ENCODE data around the gene IL21R. TPM values are rescaled to one million over a fixed set of nuclear protein-coding genes. Genes with fewer than 3 reads are reported as not detected.

Gene IL21R
- total and polyA plus RNA-seq, 2 experiments from 2014 or later, result not detected

GRCh38 chr16:27445502-27446175 is 43.7 kb downstream of the IL21R start:
- no peaks in the 10 kb centered on the region for H3K9me3 ChIP-seq (ENCODE audit: low read depth)
- no peaks in the 10 kb centered on the region for H3K4me1 ChIP-seq (ENCODE audit: low read depth)
- no peaks in the 10 kb centered on the region for H3K27me3 ChIP-seq
- no peak overlapping the region for H3K4me3 ChIP-seq
- TF ChIP-seq, protein P1, sequence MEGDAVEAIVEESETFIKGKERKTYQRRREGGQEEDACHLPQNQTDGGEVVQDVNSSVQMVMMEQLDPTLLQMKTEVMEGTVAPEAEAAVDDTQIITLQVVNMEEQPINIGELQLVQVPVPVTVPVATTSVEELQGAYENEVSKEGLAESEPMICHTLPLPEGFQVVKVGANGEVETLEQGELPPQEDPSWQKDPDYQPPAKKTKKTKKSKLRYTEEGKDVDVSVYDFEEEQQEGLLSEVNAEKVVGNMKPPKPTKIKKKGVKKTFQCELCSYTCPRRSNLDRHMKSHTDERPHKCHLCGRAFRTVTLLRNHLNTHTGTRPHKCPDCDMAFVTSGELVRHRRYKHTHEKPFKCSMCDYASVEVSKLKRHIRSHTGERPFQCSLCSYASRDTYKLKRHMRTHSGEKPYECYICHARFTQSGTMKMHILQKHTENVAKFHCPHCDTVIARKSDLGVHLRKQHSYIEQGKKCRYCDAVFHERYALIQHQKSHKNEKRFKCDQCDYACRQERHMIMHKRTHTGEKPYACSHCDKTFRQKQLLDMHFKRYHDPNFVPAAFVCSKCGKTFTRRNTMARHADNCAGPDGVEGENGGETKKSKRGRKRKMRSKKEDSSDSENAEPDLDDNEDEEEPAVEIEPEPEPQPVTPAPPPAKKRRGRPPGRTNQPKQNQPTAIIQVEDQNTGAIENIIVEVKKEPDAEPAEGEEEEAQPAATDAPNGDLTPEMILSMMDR (IDR thresholded peaks at IDR 0.05; ENCODE audit: low read depth, low read length), result no peak
- no peak overlapping the region for H3K27ac ChIP-seq
- no peaks in the 10 kb centered on the region for H3K36me3 ChIP-seq
- no peak for DNase-seq (ENCODE audit: low read depth in 1 of 2, low spot score in 1 of 2)

GRCh38 chr16:27446721-27447120 is 44.7 kb downstream of the IL21R start:
- Histone ChIP-seq H3K36me3 (no peaks in the 10 kb centered on the region), H3K4me1 (ENCODE audit: low read depth) (no peaks in the 10 kb centered on the region), H3K27me3 (no peaks in the 10 kb centered on the region), H3K9me3 (ENCODE audit: low read depth) (no peaks in the 10 kb centered on the region), H3K4me3 (no peak overlapping the region), H3K27ac (no peak overlapping the region)
- TF ChIP-seq, protein P1 (IDR thresholded peaks at IDR 0.05; ENCODE audit: low read depth, low read length), result no peak
- no peak for DNase-seq (ENCODE audit: low read depth in 1 of 2, low spot score in 1 of 2)

DNA sequence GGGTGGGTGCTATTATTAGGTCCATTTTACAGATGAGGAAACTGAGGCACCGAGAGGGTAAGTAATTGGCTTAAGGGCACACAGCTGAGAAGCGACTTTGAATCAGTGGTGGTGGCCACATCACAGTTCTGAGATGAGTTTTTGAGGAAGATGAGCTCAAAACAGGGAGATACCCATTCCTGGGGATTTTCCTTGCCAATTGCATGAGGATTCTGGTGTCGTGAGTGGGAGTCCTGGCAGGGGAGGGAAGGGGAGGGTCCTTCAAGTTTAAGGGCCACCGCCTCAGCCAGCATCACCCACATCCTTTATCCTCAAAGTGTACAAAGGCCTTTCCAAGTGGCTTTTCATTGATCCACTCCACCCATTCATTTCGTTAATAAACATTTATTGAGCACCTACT is 45.3 kb downstream of the IL21R start:
- no peaks in the 10 kb centered on the region for H3K27me3 ChIP-seq
- H3K4me3 ChIP-seq, result no peak overlapping the region
- H3K36me3 ChIP-seq, result no peaks in the 10 kb centered on the region
- no peaks in the 10 kb centered on the region for H3K9me3 ChIP-seq (ENCODE audit: low read depth)
- H3K4me1 ChIP-seq (ENCODE audit: low read depth), result no peaks in the 10 kb centered on the region
- TF ChIP-seq, protein P1 (IDR thresholded peaks at IDR 0.05; ENCODE audit: low read depth, low read length), result no peak
- no peak for DNase-seq (ENCODE audit: low read depth in 1 of 2, low spot score in 1 of 2)
- no peak overlapping the region for H3K27ac ChIP-seq

GRCh38 chr16:27448532-27449433 is 46.8 kb downstream of the IL21R start:
- Histone ChIP-seq H3K9me3 (ENCODE audit: low read depth) (no peaks in the 10 kb centered on the region), H3K27ac (no peak overlapping the region), H3K4me1 (ENCODE audit: low read depth) (no peaks in the 10 kb centered on the region), H3K36me3 (no peaks in the 10 kb centered on the region), H3K27me3 (no peaks in the 10 kb centered on the region), H3K4me3 (no peak overlapping the region)
- TF ChIP-seq, protein P1 (IDR thresholded peaks at IDR 0.05; ENCODE audit: low read depth, low read length), result no peak
- no peak for DNase-seq (ENCODE audit: low read depth in 1 of 2, low spot score in 1 of 2)

GRCh38 chr16:27449434-27450195 is 47.6 kb downstream of the IL21R start:
- H3K4me3 ChIP-seq, result no peak overlapping the region
- TF ChIP-seq, protein P1 (IDR thresholded peaks at IDR 0.05; ENCODE audit: low read depth, low read length), result no peak
- H3K27ac ChIP-seq, result no peak overlapping the region
- H3K9me3 ChIP-seq (ENCODE audit: low read depth), result no peaks in the 10 kb centered on the region
- no peaks in the 10 kb centered on the region for H3K36me3 ChIP-seq
- no peaks in the 10 kb centered on the region for H3K27me3 ChIP-seq
- H3K4me1 ChIP-seq (ENCODE audit: low read depth), result no peaks in the 10 kb centered on the region
- no peak for DNase-seq (ENCODE audit: low read depth in 1 of 2, low spot score in 1 of 2)

Data from cardiac muscle cell (in vitro differentiated cells and primary cell).